Fibroblast of gingiva (primary cell): ENCODE data around the gene PRICKLE2.

ENCODE experiments used
- DNase-seq: peaks from one replicate; pipeline ENCODE4 v3.0.0-alpha.2; 2011; ENCODE audit warnings: low read depth

Gene PRICKLE2

GRCh38 chr3:64157150-64158035 lies 67.9 kb downstream of the PRICKLE2 start:
- DNase-seq: no peak

GRCh38 chr3:64155328-64155727 lies 69.9 kb downstream of the PRICKLE2 start:
- DNase-seq: no peak

GRCh38 chr3:64152676-64153466 lies 72.4 kb downstream of the PRICKLE2 start:
- DNase-seq: no peak

- peak; percentile 64 for DNase-seq
Measured at GRCh38 chr3:64152086-64152485, 73.2 kb downstream of the PRICKLE2 start.

GRCh38 chr3:64151342-64151871 lies 73.9 kb downstream of the PRICKLE2 start:
- DNase-seq: no peak

- DNase-seq: peak; percentile 86
Measured at GRCh38 chr3:64150623-64151207, 74.6 kb downstream of the PRICKLE2 start.

- DNase-seq: no peak
Measured at GRCh38 chr3:64149886-64150285, 75.4 kb downstream of the PRICKLE2 start.

GRCh38 chr3:64148955-64149653 lies 76.2 kb downstream of the PRICKLE2 start:
- no peak for DNase-seq

- DNase-seq: no peak
Measured at GRCh38 chr3:64147211-64147610, 78.1 kb downstream of the PRICKLE2 start.

GRCh38 chr3:64145438-64145837 lies 79.8 kb downstream of the PRICKLE2 start:
- no peak for DNase-seq

- no peak for DNase-seq
Measured at GRCh38 chr3:64144241-64144900, 80.9 kb downstream of the PRICKLE2 start.

- no peak for DNase-seq
Measured at GRCh38 chr3:64143409-64144130, 81.7 kb downstream of the PRICKLE2 start.

- peak; percentile 53 for DNase-seq
Measured at GRCh38 chr3:64141476-64141875, 83.8 kb downstream of the PRICKLE2 start.

GRCh38 chr3:64140651-64141050 lies 84.6 kb downstream of the PRICKLE2 start:
- no peak for DNase-seq

- DNase-seq: no peak
Measured at GRCh38 chr3:64138656-64139375, 86.5 kb downstream of the PRICKLE2 start.

- DNase-seq: no peak
Measured at GRCh38 chr3:64138046-64138445, 87.2 kb downstream of the PRICKLE2 start.

- DNase-seq: no peak
Measured at GRCh38 chr3:64134882-64135281, 90.4 kb downstream of the PRICKLE2 start.

- no peak for DNase-seq
Measured at GRCh38 chr3:64133987-64134386, 91.3 kb downstream of the PRICKLE2 start.

- DNase-seq: no peak
Measured at GRCh38 chr3:64133272-64133671, 92.0 kb downstream of the PRICKLE2 start.
